Gastrocnemius medialis (tissue), 4 donors: ENCODE data around the gene LONP2.

Source experiments
- POLR2A ChIP-seq, 2 donors: fragments of 450-650 bp; IDR thresholded peaks; one replicate each; pipeline ENCODE4 v1.6.1; 2017; ENCODE audit warnings: antibody characterized with exemption in 2 of 2, mild to moderate bottlenecking in 2 of 2, moderate library complexity in 2 of 2
- TF ChIP-seq, protein P1 (sequence below), 5 experiments: fragments of 450-650 bp in 3 of 5; fragments of 200-600 bp in 2 of 5; sonication (generic) in 2 of 5; IDR thresholded peaks in 4 of 5; conservative IDR thresholded peaks in 1 of 5; 1 replicate in 4 of 5; 2 replicates in 1 of 5; pipeline ENCODE4 v1.5.1; 2016 to 2019; ENCODE audit warnings: antibody characterized with exemption in 5 of 5, mild to moderate bottlenecking in 3 of 5, moderate library complexity in 3 of 5

DNA sequence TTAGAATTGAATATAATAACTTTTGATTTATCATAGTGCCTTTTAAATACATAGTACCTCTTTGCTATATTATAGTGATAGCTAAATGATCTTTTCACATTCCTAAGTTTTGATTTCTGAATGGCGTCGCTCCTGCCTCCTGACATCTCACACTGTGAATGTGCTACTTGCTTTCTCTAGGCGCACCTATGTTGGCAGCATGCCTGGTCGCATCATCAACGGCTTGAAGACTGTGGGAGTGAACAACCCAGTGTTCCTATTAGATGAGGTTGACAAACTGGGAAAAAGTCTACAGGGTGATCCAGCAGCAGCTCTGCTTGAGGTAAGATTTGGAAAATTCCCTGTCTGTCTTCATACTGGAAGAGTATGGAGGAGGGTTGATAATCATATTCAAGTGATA lies 33.1 kb downstream of the LONP2 start:
- TF ChIP-seq, protein P1, sequence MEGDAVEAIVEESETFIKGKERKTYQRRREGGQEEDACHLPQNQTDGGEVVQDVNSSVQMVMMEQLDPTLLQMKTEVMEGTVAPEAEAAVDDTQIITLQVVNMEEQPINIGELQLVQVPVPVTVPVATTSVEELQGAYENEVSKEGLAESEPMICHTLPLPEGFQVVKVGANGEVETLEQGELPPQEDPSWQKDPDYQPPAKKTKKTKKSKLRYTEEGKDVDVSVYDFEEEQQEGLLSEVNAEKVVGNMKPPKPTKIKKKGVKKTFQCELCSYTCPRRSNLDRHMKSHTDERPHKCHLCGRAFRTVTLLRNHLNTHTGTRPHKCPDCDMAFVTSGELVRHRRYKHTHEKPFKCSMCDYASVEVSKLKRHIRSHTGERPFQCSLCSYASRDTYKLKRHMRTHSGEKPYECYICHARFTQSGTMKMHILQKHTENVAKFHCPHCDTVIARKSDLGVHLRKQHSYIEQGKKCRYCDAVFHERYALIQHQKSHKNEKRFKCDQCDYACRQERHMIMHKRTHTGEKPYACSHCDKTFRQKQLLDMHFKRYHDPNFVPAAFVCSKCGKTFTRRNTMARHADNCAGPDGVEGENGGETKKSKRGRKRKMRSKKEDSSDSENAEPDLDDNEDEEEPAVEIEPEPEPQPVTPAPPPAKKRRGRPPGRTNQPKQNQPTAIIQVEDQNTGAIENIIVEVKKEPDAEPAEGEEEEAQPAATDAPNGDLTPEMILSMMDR (IDR thresholded peaks at IDR 0.05 in 4 of 5, conservative IDR thresholded peaks at IDR 0.05 in 1 of 5): no peak
- TF ChIP-seq POLR2A (IDR thresholded peaks at IDR 0.05): no peak
